Loucy (cell line): ENCODE results near the gene PLVAP.

Experiments
- H2AFZ ChIP-seq: fragments of 200-600 bp; sonication (generic); 2 replicates; pipeline ENCODE4 v1.6.0; 2016; ENCODE audit warnings: antibody characterized with exemption, mild to moderate bottlenecking, low read length, moderate library complexity
- H3F3A ChIP-seq: fragments of 200-600 bp; 2 replicates; pipeline ENCODE4 v1.6.0; 2016; ENCODE audit warnings: antibody characterized with exemption, low read depth, mild to moderate bottlenecking
- H3K27me3 ChIP-seq: fragments of 200-600 bp; sonication (generic); 2 replicates; pipeline ENCODE4 v1.6.1; 2014; ENCODE audit warnings: low read length, mild to moderate bottlenecking; ENCODE audit not compliant: insufficient read depth, poor library complexity, severe bottlenecking
- H3K36me3 ChIP-seq: fragments of 200-600 bp; sonication (generic); 2 replicates; pipeline ENCODE4 v1.6.1; 2016; ENCODE audit warnings: low read length; ENCODE audit not compliant: insufficient read depth
- H3K4me1 ChIP-seq: fragments of 200-600 bp; sonication (generic); 2 replicates; pipeline ENCODE4 v1.5.1; 2014; ENCODE audit warnings: low read length, mild to moderate bottlenecking; ENCODE audit not compliant: insufficient read depth, poor library complexity, severe bottlenecking
- H3K4me2 ChIP-seq: fragments of 200-600 bp; sonication (generic); 2 replicates; pipeline ENCODE4 v1.6.0; 2014; ENCODE audit warnings: antibody characterized with exemption, low read length, low read depth, mild to moderate bottlenecking; ENCODE audit not compliant: poor library complexity, severe bottlenecking
- H3K4me3 ChIP-seq: fragments of 200-600 bp; sonication (generic); 2 replicates; pipeline ENCODE4 v1.5.1; 2014; ENCODE audit warnings: low read length, mild to moderate bottlenecking, mixed read lengths; ENCODE audit not compliant: poor library complexity, severe bottlenecking
- H3K79me2 ChIP-seq: fragments of 200-600 bp; sonication (generic); 2 replicates; pipeline ENCODE4 v1.6.1; 2014; ENCODE audit warnings: low read length; ENCODE audit not compliant: insufficient read depth
- H3K9ac ChIP-seq: fragments of 200-600 bp; sonication (generic); 2 replicates; pipeline ENCODE4 v1.6.0; 2014; ENCODE audit warnings: mild to moderate bottlenecking, low read depth, low read length, moderate library complexity; ENCODE audit not compliant: poor library complexity, severe bottlenecking
- H3K9me2 ChIP-seq: fragments of 200-600 bp; sonication (generic); replicated peaks from 2 replicates; pipeline ENCODE4 v1.6.1; 2016; ENCODE audit warnings: low read depth, low read length, mixed read lengths
- H3K9me3 ChIP-seq: fragments of 200-600 bp; sonication (generic); 2 replicates; pipeline ENCODE4 v1.6.1; 2014; ENCODE audit warnings: mild to moderate bottlenecking, antibody characterized with exemption, low read length, low read depth; ENCODE audit not compliant: insufficient read depth
- H4K20me1 ChIP-seq: fragments of 200-600 bp; sonication (generic); 2 replicates; pipeline ENCODE4 v1.6.0; 2014; ENCODE audit warnings: antibody characterized with exemption, low read length, mild to moderate bottlenecking; ENCODE audit not compliant: insufficient read depth, poor library complexity, severe bottlenecking
- CTCF ChIP-seq: fragments of 200-600 bp; sonication (generic); conservative IDR thresholded peaks from 2 replicates; pipeline ENCODE4 v1.5.1; 2014; ENCODE audit warnings: mild to moderate bottlenecking, antibody characterized with exemption, low read length
- EZH2phosphoT487 ChIP-seq: fragments of 200-600 bp; IDR thresholded peaks from 2 replicates; pipeline ENCODE4 v1.6.1; 2018; ENCODE audit warnings: antibody characterized with exemption, mild to moderate bottlenecking, moderate library complexity, borderline replicate concordance

Gene PLVAP

GRCh38 chr19:17328517-17329365 is 48.4 kb downstream of the PLVAP start:
- H2AFZ ChIP-seq: no peak overlapping the region

GRCh38 chr19:17327654-17328516 is 49.3 kb downstream of the PLVAP start:
- no peak overlapping the region for H3K9ac ChIP-seq

More at GRCh38 chr19:17328517-17329365, 48.4 kb downstream of the PLVAP start:
- H3K9me3 ChIP-seq: no peaks in the 10 kb centered on the region
- peaks cover under 1% of the 10 kb centered on the region for H3K4me1 ChIP-seq
- H3K9me2 ChIP-seq: no peaks in the 10 kb centered on the region
- H3K4me3 ChIP-seq: no peak overlapping the region
- H3K27me3 ChIP-seq: no peaks in the 10 kb centered on the region
- no peaks in the 10 kb centered on the region for H3K79me2 ChIP-seq
- no peak overlapping the region for H3K9ac ChIP-seq
- no peaks in the 10 kb centered on the region for H4K20me1 ChIP-seq
- H3K36me3 ChIP-seq: no peaks in the 10 kb centered on the region
- TF ChIP-seq CTCF: no peak
- no peak for TF ChIP-seq EZH2phosphoT487
- no peaks in the 10 kb centered on the region for H3F3A ChIP-seq
- no peak overlapping the region for H3K4me2 ChIP-seq

More at GRCh38 chr19:17327654-17328516, 49.3 kb downstream of the PLVAP start:
- TF ChIP-seq EZH2phosphoT487: no peak
- TF ChIP-seq CTCF: no peak
- no peaks in the 10 kb centered on the region for H3K9me2 ChIP-seq
- H4K20me1 ChIP-seq: no peaks in the 10 kb centered on the region
- H3F3A ChIP-seq: no peaks in the 10 kb centered on the region
- H3K4me2 ChIP-seq: no peak overlapping the region
- no peaks in the 10 kb centered on the region for H3K9me3 ChIP-seq
- H3K36me3 ChIP-seq: no peaks in the 10 kb centered on the region
- H3K4me1 ChIP-seq: no peaks in the 10 kb centered on the region
- no peak overlapping the region for H2AFZ ChIP-seq
- H3K4me3 ChIP-seq: no peak overlapping the region
- no peaks in the 10 kb centered on the region for H3K27me3 ChIP-seq
- no peaks in the 10 kb centered on the region for H3K79me2 ChIP-seq
